Skeletal muscle tissue (tissue), 4 donors: ENCODE measurements around the gene PLEKHA7. TPM values are rescaled to one million over a fixed set of nuclear protein-coding genes. Genes with fewer than 3 reads are reported as not detected.
"Not testable (repeated sequence)": the region's sequence is repeated elsewhere in the genome, so short reads cannot be mapped to it uniquely, and the experiment has no call there.

Experiments used
- H3K27ac ChIP-seq: one replicate; pipeline ENCODE4 v1.7.0; 2013; ENCODE audit warnings: mild to moderate bottlenecking, low read depth, low read length, inconsistent platforms
- H3K27me3 ChIP-seq, 3 donors: one replicate each; pipeline ENCODE4 v1.7.0; 2013; ENCODE audit warnings: low read length in 3 of 3; ENCODE audit not compliant: control insufficient read depth in 3 of 3, insufficient read depth in 3 of 3
- H3K36me3 ChIP-seq, 3 donors: one replicate each; pipeline ENCODE4 v1.7.0; 2013; ENCODE audit warnings: low read length in 3 of 3; ENCODE audit not compliant: control insufficient read depth in 3 of 3, insufficient read depth in 3 of 3
- H3K4me1 ChIP-seq, 3 donors: one replicate each; pipeline ENCODE4 v1.7.0; 2013; ENCODE audit warnings: low read length in 3 of 3, mild to moderate bottlenecking in 3 of 3; ENCODE audit not compliant: control insufficient read depth in 3 of 3, insufficient read depth in 3 of 3
- H3K4me3 ChIP-seq, 3 donors: one replicate each; pipeline ENCODE4 v1.7.0; 2013; ENCODE audit warnings: low read length in 3 of 3
- H3K9ac ChIP-seq, 3 donors: one replicate each; pipeline ENCODE4 v1.7.0; 2013; ENCODE audit warnings: low read length in 3 of 3, mild to moderate bottlenecking in 3 of 3, moderate library complexity in 2 of 3, low read depth in 1 of 3
- H3K9me3 ChIP-seq, 3 donors: one replicate each; pipeline ENCODE4 v1.7.0; 2013; ENCODE audit warnings: low read length in 3 of 3; ENCODE audit not compliant: control insufficient read depth in 3 of 3
- total RNA-seq: library from RNA; depleted of rRNA; stranded (reverse); fragments of >200 nt; gene quantifications from one replicate; pipeline ENCODE4 v1.2.3, GENCODE V29; 2014
- donor health status: Osteomylitis.

Gene PLEKHA7
- total RNA-seq, 1 donor from 2014 or later, result 5.2 TPM

DNA sequence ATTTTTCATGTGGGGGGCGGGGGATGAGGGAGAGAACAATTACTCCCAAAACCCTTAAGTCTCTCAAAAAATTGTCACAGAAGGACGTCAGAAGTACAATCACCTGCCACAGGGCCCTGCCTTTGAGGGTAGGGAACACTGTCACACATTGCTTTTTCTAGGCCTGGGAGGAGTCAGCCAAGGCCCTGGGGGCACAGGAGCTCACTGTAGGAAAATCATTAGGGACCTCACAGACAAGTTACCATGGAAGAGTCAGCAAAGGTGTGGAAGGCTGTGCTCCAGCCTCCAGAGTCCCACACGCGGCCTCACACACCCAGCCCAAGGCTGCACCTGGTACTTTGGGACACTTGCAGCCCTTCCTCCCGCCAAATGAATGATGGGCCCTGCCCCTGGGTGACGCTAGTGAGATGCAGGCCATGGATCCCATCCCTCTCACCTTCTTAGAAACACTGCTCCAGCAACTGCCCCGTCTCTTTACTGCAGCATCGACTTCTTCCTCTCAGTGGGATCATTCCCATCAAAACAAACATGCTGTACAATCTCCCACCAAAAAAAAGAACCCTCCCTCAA, 3.3 kb downstream of the PLEKHA7 start:
- H3K9ac ChIP-seq, result no peak overlapping the region
- H3K4me3 ChIP-seq, result no peak overlapping the region
- H3K27me3 ChIP-seq, result peaks cover 3 to 17% (median 3%) of the 10 kb centered on the region in 3 donors
- H3K27ac ChIP-seq, result no peak overlapping the region
- peaks cover 7 to 11% (median 7%) of the 10 kb centered on the region in 3 donors for H3K4me1 ChIP-seq
- H3K9me3 ChIP-seq, result no peaks in the 10 kb centered on the region
- H3K36me3 ChIP-seq, result no peaks in the 10 kb centered on the region

DNA sequence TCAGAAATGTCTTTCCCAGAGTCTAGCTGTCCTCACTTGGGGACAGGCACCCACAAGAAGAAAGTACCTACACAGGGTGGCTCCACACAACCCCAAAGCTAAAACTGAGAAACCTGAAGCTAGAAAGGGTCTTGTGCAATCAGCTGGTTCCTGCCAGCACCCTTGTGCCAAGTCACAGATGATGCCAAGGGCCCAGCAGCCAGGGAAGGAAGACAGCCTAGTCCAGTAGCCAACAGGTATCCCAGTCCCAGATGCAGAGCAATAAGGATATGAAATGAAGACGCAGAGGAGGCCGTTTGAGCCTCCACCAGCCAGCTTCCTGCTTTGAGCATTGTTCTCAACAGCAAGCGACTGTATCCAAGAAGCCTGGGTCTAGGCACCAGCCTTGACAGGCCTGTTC, 6.1 kb downstream of the PLEKHA7 start:
- no peak overlapping the region for H3K4me3 ChIP-seq
- peaks cover 0 to 8% (median 3%) of the 10 kb centered on the region in 3 donors for H3K27me3 ChIP-seq
- H3K27ac ChIP-seq, result no peak overlapping the region
- H3K9me3 ChIP-seq, result no peaks in the 10 kb centered on the region
- no peaks in the 10 kb centered on the region for H3K36me3 ChIP-seq
- H3K9ac ChIP-seq, result no peak overlapping the region
- peaks cover 0 to 7% (median 3%) of the 10 kb centered on the region in 3 donors for H3K4me1 ChIP-seq

DNA sequence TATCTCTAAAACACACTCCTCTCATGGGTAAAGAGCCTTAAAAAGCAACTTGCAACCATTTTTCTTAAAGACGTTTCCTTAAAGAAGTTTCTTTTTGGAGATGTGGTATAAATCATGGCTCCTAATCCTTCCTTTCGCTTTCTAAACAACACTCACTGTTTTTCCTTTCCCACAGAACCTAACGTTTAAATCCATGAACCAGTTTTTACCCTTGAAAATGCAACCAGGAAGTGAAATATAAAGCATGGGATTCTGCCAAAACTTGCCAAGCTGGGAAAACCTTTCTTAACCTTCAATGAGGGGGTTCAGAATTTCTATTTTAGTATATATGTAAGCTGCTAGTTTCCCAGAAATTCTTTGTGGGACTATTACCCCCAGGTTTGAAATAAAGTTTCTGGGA, 8.6 kb downstream of the PLEKHA7 start:
- Histone ChIP-seq H3K9me3 (no peaks in the 10 kb centered on the region), H3K4me1 (peaks cover 0 to 7% (median 0%) of the 10 kb centered on the region in 3 donors), H3K9ac (no peak overlapping the region), H3K36me3 (no peaks in the 10 kb centered on the region), H3K4me3 (no peak overlapping the region), H3K27ac (no peak overlapping the region), H3K27me3 (no peaks in the 10 kb centered on the region)

DNA sequence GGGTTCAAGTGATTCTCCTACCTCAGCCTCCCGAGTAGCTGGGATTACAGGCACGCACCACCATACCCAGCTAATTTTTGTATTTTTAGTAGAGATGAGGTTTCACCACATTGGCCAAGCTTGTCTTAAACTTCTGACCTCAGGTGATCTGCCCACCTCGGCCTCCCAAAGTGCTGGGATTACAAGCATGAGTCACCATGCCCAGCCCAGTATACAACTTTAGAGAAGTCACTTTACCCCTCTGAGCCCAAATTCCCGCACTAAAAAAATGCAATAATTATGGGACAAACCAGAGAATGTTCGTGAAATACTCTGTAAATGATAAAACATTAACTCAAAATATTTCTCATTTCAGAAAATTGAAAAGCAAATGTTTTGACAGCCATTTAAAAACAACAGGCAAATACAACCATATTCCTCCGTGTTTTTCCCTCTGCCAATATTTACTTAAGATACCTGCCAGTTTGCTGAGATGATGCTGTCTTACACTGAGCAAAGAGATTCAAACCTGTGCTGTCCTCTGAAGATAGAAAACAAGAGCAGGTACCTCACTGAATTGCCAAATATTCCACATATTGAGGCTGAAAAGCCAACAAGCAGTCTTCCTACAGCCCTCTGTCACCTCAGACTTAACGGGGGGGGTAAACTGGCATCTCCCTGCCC, 9.6 kb downstream of the PLEKHA7 start:
- no peaks in the 10 kb centered on the region for H3K9me3 ChIP-seq
- no peaks in the 10 kb centered on the region for H3K27me3 ChIP-seq
- no peak overlapping the region for H3K4me3 ChIP-seq
- no peak overlapping the region for H3K9ac ChIP-seq
- no peak overlapping the region for H3K27ac ChIP-seq
- H3K36me3 ChIP-seq, result no peaks in the 10 kb centered on the region
- H3K4me1 ChIP-seq, result peaks cover 0 to 7% (median 0%) of the 10 kb centered on the region in 3 donors

DNA sequence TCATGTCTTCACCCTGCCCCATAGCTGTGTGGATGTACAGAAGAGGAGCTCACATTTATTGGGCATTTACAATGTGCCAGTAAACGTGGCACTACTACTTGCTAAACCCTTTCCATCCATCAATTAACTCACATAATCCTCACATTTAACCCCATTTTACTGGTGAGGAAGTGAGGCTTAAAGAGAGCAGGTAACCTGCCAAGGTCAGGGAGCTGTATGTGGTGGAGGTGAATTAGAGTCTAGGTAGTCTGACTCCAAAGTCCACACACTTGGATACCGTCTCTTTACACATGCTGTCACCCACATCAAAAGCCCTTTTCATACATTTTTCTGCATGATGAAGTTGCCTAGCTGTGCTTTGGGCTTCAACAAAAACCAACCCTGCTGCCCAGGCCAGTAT, 10.8 kb downstream of the PLEKHA7 start:
- Histone ChIP-seq H3K9ac (no peak overlapping the region), H3K4me1 (peaks cover 0 to 7% (median 0%) of the 10 kb centered on the region in 3 donors), H3K27ac (no peak overlapping the region), H3K36me3 (no peaks in the 10 kb centered on the region), H3K4me3 (no peak overlapping the region), H3K9me3 (no peaks in the 10 kb centered on the region), H3K27me3 (no peaks in the 10 kb centered on the region)

DNA sequence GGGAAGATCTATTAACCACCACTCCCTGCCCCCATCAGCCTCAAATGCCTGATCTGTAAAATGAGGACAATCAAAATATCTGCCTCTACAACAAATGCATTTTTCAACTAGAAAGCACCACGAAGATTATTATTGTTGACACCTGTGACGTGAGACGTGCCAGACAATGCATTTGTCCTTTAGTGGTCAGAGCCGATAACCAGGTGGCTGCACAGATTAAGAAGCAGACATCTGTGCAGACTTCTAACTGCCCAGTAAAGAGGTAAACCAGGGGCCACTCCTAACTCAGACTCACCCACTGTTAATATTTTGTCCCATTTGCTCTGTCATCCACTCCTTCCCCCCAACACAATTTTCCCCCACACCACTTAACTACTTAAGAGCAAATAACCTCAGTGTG, 11.7 kb downstream of the PLEKHA7 start:
- no peaks in the 10 kb centered on the region for H3K9me3 ChIP-seq
- H3K9ac ChIP-seq, result no peak overlapping the region
- H3K4me3 ChIP-seq, result no peak overlapping the region
- H3K36me3 ChIP-seq, result no peaks in the 10 kb centered on the region
- no peak overlapping the region for H3K27ac ChIP-seq
- peaks cover 4 to 6% (median 4%) of the 10 kb centered on the region in 3 donors for H3K4me1 ChIP-seq
- H3K27me3 ChIP-seq, result no peaks in the 10 kb centered on the region

DNA sequence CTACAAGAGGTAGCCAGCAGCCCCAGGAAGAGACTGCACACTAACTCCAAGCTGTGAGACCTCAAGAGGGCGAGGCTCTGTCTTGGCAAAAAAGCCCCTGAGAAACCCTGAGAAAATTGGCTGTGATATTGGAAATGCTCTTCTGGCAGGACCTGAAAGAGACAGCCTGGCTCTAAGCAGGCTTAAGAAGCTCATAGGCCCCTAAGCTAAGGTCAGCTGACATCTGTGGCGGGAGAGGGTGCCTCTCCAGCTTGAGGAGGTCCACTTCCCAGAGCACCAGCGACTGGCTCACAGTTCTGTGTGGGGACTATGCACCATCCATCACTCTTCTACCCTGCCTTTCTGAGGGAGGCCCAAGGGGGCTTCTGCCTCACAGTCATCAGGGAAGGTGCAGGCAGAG, 12.4 kb downstream of the PLEKHA7 start:
- no peaks in the 10 kb centered on the region for H3K9me3 ChIP-seq
- H3K27ac ChIP-seq, result no peak overlapping the region
- H3K9ac ChIP-seq, result no peak overlapping the region
- no peak overlapping the region for H3K4me3 ChIP-seq
- H3K4me1 ChIP-seq, result peaks cover 7 to 10% (median 8%) of the 10 kb centered on the region in 3 donors
- H3K36me3 ChIP-seq, result no peaks in the 10 kb centered on the region
- no peaks in the 10 kb centered on the region for H3K27me3 ChIP-seq

DNA sequence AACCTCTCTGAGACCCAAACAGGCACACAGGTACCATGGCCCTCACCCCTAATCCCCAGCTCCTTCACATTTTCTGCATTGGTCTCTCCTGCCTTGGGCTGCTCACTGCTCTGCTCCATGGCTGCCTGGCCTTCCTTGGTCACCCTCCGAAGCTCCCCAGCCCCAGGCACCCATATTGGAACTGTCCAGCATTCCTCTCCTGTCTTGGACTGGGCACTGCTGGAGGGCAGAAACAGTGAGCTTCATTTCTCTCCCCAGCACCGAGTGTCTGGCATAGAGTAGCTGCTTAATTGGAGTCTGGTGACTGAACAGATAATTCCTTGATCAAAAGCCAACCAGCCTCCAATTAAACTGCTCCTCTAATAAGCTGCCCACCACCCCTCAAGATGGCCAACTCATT, 13.2 kb downstream of the PLEKHA7 start:
- no peak overlapping the region for H3K9ac ChIP-seq
- no peak overlapping the region for H3K27ac ChIP-seq
- no peak overlapping the region for H3K4me3 ChIP-seq
- no peaks in the 10 kb centered on the region for H3K9me3 ChIP-seq
- H3K27me3 ChIP-seq, result no peaks in the 10 kb centered on the region
- H3K36me3 ChIP-seq, result no peaks in the 10 kb centered on the region
- peaks cover 10 to 12% (median 11%) of the 10 kb centered on the region in 3 donors for H3K4me1 ChIP-seq

DNA sequence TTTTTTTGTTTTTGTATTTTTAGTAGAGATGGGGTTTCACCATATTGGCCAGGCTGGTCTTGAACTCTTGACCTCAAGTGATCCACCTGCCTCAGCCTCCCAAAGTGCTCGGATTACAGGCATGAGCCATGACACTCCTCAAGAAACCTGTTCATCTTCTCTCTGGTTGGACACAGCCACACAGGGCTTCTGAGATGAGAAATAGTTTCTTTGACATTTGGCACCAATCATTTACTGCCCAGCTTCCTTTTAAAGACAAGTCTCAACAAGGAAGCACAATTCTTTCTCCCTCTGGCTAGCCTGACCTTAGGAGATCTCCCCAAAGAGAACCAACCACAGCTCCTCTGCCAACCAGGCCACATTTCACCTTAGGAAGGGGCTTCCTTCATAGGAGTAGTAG, 14.0 kb downstream of the PLEKHA7 start:
- not testable (repeated sequence) for H3K27ac ChIP-seq, H3K4me3 ChIP-seq, H3K27me3 ChIP-seq, H3K36me3 ChIP-seq, H3K9ac ChIP-seq, H3K9me3 ChIP-seq
- H3K4me1 ChIP-seq, result peaks cover 10 to 13% (median 12%) of the 10 kb centered on the region in 3 donors

DNA sequence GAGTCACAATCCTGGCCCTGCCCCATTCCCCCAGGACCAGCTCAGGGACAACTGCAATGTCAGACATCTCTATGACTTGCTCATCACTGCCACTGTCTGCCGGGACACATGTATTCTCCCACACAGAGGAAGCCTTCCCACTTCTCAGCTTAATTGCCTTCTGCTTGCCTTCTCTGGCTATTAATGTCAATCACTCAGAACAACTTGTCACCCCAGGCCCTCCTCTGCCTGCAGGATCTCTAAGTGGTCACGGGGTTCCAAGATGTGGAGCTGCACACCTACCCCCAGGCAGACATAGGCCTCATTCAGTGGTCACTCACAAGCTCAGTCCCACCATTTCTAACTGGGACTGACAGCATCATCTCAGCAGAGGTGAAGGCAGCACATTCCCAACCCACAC, 15.1 kb downstream of the PLEKHA7 start:
- Histone ChIP-seq H3K9ac (no peak overlapping the region), H3K9me3 (no peaks in the 10 kb centered on the region), H3K27ac (no peak overlapping the region), H3K4me1 (peaks cover 10 to 13% (median 12%) of the 10 kb centered on the region in 3 donors), H3K4me3 (no peak overlapping the region), H3K36me3 (no peaks in the 10 kb centered on the region), H3K27me3 (no peaks in the 10 kb centered on the region)
